HUES6 (cell line): ENCODE results near the gene ITGB6.
A peak's percentile ranks its signal among the peaks of the same experiment; 100 is the strongest.

Experiments
- H3K27ac ChIP-seq: 2 replicates; pipeline ENCODE4 v1.7.0; 2013; ENCODE audit warnings: low read depth, mild to moderate bottlenecking, low read length, inconsistent platforms
- H3K27me3 ChIP-seq: 2 replicates; pipeline ENCODE4 v1.6.1; 2013; ENCODE audit warnings: low read length; ENCODE audit not compliant: control insufficient read depth, insufficient read depth
- H3K36me3 ChIP-seq: 2 replicates; pipeline ENCODE4 v1.6.1; 2013; ENCODE audit warnings: low read length; ENCODE audit not compliant: control insufficient read depth, insufficient read depth
- H3K4me1 ChIP-seq: 2 replicates; pipeline ENCODE4 v1.6.1; 2013; ENCODE audit warnings: low read length; ENCODE audit not compliant: control insufficient read depth, insufficient read depth
- H3K4me3 ChIP-seq: 2 replicates; pipeline ENCODE4 v1.5.1; 2013; ENCODE audit warnings: low read depth, low read length
- H3K9ac ChIP-seq: one replicate; pipeline ENCODE4 v1.6.1; 2013; ENCODE audit warnings: mild to moderate bottlenecking, low read length
- H3K9me3 ChIP-seq: 2 replicates; pipeline ENCODE4 v1.6.1; 2013; ENCODE audit warnings: low read depth, low read length; ENCODE audit not compliant: control insufficient read depth, insufficient read depth

Gene ITGB6

DNA sequence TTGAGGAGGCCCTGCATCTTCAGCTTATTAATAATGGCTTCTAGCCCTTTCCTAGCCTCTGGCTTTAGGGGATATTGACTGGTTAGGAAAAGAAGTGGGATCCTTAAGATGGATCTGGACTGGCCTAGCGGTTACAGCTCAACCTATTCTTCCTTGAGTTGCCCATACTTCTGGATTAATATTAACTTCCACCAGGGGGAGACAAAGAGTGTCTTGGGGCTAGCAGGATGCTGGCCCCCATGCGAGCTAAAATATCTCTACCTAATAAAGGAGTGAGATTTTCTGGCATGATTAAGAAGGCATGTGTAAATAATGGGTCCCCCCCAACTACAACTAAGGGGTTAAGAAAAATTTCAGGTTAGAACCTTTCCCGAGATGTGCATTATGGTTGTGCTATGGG lies 114.4 kb downstream of the ITGB6 start:
- no peaks in the 10 kb centered on the region for H3K4me1 ChIP-seq
- H3K27me3 ChIP-seq: no peaks in the 10 kb centered on the region
- H3K4me3 ChIP-seq: no peak overlapping the region
- H3K9ac ChIP-seq: no peak overlapping the region
- H3K36me3 ChIP-seq: no peaks in the 10 kb centered on the region
- H3K27ac ChIP-seq: no peak overlapping the region
- peaks cover 62% of the 10 kb centered on the region for H3K9me3 ChIP-seq

DNA sequence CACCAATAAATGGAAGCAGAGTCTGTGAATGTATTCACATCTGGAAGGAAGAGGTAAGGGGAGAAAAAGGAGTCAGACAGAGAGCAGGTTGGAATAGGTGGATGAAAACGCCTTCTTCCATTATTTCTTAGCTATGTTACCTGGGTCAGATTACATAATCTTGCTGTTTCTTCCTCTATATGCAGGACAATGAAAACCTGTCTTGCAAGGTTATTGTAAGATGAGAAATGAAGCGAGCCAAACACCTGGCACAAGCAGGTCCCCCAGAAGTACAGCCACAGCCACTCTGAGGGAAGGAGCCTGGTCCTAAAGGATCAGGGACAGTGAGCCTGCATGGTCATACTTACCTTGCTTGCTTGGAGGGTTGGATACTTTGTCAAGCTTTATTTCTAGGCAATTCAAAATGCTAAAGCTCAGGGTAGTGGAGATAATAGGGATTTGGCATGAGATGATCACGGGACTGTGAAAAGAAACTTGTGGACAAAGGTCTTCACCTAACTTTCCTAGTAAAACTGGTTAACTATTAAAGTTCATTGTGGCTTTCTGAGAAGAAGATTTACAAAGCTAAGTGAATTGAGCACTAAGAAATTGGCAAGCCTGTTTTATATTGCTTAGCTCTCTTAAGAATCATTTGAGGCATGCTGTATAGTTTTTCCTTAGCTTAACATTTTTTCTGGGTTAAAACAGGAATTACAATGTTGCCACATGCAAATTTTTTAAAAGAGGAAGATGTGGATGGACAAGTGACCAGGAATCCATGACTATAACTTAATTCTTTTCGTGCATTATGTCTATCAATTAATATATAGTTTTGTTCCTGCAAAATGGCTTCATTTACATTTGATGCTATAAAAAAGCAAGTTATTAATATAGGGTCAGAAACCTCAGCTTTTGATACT lies 121.9 kb downstream of the ITGB6 start:
- no peaks in the 10 kb centered on the region for H3K27me3 ChIP-seq
- no peak overlapping the region for H3K9ac ChIP-seq
- H3K4me3 ChIP-seq: no peak overlapping the region
- H3K4me1 ChIP-seq: no peaks in the 10 kb centered on the region
- H3K27ac ChIP-seq: no peak overlapping the region
- peaks cover 24% of the 10 kb centered on the region; the same call in 1 of the 2 replicates for H3K9me3 ChIP-seq
- no peaks in the 10 kb centered on the region for H3K36me3 ChIP-seq

- Histone ChIP-seq H3K27me3 (no peaks in the 10 kb centered on the region), H3K36me3 (no peaks in the 10 kb centered on the region), H3K9me3 (peaks cover 24% of the 10 kb centered on the region; the same call in 1 of the 2 replicates), H3K4me3 (no peak overlapping the region), H3K27ac (no peak overlapping the region), H3K4me1 (no peaks in the 10 kb centered on the region), H3K9ac (no peak overlapping the region)
Observed at GRCh38 chr2:160076914-160077313, 123.2 kb downstream of the ITGB6 start.

DNA sequence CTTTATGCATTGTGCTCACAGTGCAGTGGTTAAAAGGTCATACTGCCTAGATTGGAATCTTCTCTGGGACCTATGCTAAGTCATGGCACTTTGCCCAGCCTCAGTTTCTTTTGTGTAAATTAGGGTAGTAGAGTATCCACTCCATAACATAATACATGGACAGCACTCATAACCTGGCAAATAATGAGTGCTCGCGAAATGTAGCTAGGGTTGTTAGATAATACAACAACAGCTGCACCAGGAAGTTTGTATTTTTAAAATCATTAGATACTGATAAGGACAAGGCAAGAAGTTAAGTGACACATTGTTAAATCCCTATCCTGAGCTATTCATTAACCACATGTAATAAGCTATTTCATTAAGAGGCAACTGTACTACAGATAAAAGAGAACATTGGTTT lies 123.8 kb downstream of the ITGB6 start:
- Histone ChIP-seq H3K27me3 (no peaks in the 10 kb centered on the region), H3K9me3 (peaks cover 24% of the 10 kb centered on the region; the same call in 1 of the 2 replicates), H3K4me3 (no peak overlapping the region), H3K36me3 (no peaks in the 10 kb centered on the region), H3K27ac (no peak overlapping the region), H3K9ac (no peak overlapping the region), H3K4me1 (no peaks in the 10 kb centered on the region)

DNA sequence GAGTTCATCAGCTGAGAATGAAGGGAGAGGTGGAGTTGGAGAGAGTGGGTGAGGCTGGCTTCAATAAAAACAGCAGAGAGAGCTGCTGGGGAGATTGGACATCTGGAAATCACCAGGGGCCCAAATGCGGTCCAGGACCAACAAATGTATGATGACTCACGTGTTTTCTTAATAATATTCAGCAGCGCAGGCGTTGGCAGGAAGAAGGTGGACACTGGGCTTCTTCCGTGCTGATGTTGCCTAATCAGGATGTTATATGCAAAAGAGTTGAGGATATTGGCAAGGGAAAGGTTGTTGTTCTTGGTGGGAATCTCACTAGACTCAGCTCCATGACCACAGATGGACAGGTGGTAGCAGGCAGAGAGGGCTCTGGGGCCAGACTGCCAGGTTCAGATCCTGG lies 124.9 kb downstream of the ITGB6 start:
- no peak overlapping the region for H3K4me3 ChIP-seq
- H3K27ac ChIP-seq: no peak overlapping the region
- H3K36me3 ChIP-seq: no peaks in the 10 kb centered on the region
- H3K9me3 ChIP-seq: peaks cover 23% of the 10 kb centered on the region; the same call in 1 of the 2 replicates
- no peaks in the 10 kb centered on the region for H3K4me1 ChIP-seq
- no peaks in the 10 kb centered on the region for H3K27me3 ChIP-seq
- no peak overlapping the region for H3K9ac ChIP-seq

- Histone ChIP-seq H3K27ac (no peak overlapping the region), H3K4me3 (no peak overlapping the region), H3K9ac (no peak overlapping the region), H3K36me3 (no peaks in the 10 kb centered on the region), H3K9me3 (peaks cover 20% of the 10 kb centered on the region), H3K27me3 (no peaks in the 10 kb centered on the region), H3K4me1 (no peaks in the 10 kb centered on the region)
Observed at GRCh38 chr2:160073284-160073888, 126.7 kb downstream of the ITGB6 start.

- H3K36me3 ChIP-seq: no peaks in the 10 kb centered on the region
Observed at GRCh38 chr2:160068906-160069305, 131.2 kb downstream of the ITGB6 start.

DNA sequence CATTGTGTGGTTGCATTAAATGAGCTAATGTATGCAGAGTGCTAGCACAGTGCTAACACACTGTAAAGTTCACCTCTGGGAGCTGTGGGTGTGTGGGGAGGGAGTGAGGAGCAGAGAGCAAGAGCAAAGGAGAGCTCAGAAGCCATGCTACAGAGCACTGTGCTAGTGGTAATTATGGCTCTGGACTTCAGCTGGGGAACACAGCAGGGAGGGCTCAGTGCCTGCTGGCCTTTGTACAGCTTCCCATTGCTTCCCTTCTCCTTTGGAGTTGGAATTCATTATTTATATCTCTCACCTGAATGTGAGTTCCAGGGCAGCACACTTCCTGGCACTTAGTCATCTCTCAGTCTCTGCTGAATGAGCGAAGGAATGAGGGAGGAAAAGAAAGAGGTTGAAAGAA lies 135.2 kb downstream of the ITGB6 start:
- H3K4me1 ChIP-seq: peaks cover 8% of the 10 kb centered on the region
- H3K9ac ChIP-seq: no peak overlapping the region
- peaks cover 15% of the 10 kb centered on the region for H3K9me3 ChIP-seq
- no peak overlapping the region for H3K4me3 ChIP-seq
- H3K27ac ChIP-seq: no peak overlapping the region
- H3K27me3 ChIP-seq: peaks cover 24% of the 10 kb centered on the region
- no peaks in the 10 kb centered on the region for H3K36me3 ChIP-seq

More at GRCh38 chr2:160068906-160069305, 131.2 kb downstream of the ITGB6 start:
- no peaks in the 10 kb centered on the region for H3K4me1 ChIP-seq
- no peak overlapping the region for H3K9ac ChIP-seq
- H3K4me3 ChIP-seq: no peak overlapping the region
- H3K27me3 ChIP-seq: no peaks in the 10 kb centered on the region
- no peak overlapping the region for H3K27ac ChIP-seq
- peaks cover 20% of the 10 kb centered on the region for H3K9me3 ChIP-seq

- H3K27ac ChIP-seq: no peak overlapping the region
- no peak overlapping the region for H3K9ac ChIP-seq
- no peak overlapping the region for H3K4me3 ChIP-seq
- H3K4me1 ChIP-seq: peaks cover 8% of the 10 kb centered on the region
- peaks cover 11% of the 10 kb centered on the region for H3K9me3 ChIP-seq
- H3K36me3 ChIP-seq: no peaks in the 10 kb centered on the region
- H3K27me3 ChIP-seq: peaks cover 24% of the 10 kb centered on the region
Observed at GRCh38 chr2:160063879-160064612, 136.0 kb downstream of the ITGB6 start.

DNA sequence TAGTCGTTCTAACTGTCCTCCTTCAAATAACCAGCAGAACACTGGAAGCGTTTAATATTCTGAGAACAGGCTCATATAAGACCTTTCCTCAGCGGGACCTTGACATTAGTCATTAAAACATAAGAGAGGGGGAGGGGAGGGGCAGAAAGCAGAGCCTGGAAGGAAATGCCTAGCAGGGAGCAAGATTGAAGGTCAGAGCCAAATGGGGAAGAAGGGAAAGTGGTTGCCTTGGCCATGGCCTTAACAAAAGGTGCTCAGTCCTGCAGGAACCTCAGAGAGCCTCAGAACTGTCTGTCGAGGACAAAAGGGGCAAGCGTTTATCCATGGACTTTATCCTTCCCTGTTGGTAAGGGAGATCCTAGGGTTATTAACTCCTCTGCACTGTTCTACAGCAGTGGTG lies 136.8 kb downstream of the ITGB6 start:
- Histone ChIP-seq H3K36me3 (no peaks in the 10 kb centered on the region), H3K4me3 (peak overlapping the region; percentile 71), H3K27ac (no peak overlapping the region), H3K9me3 (peaks cover 7% of the 10 kb centered on the region), H3K27me3 (peaks cover 24% of the 10 kb centered on the region), H3K9ac (peak overlapping the region; percentile 64), H3K4me1 (peaks cover 8% of the 10 kb centered on the region)
